ENCODE results near the gene RAG1.

The RAG1 gene

GRCh38 chr11:36583667-36584066 lies 15.9 kb downstream of the RAG1 start:
- no peak for DNase-seq
- in situ Hi-C loops (cut with MboI; ENCODE audit: low pct_unique_long_range_greater_than_20kb, low sequenced_read_pairs) = no loop called here

- in situ Hi-C loops (cut with MboI; ENCODE audit: low pct_unique_long_range_greater_than_20kb, low sequenced_read_pairs) = no loop called here
- DNase-seq = peak; percentile 12
Observed at GRCh38 chr11:36586543-36586942, 18.7 kb downstream of the RAG1 start.

GRCh38 chr11:36588099-36588498 lies 20.3 kb downstream of the RAG1 start:
- in situ Hi-C loops (cut with MboI; ENCODE audit: low pct_unique_long_range_greater_than_20kb, low sequenced_read_pairs) = no loop called here
- no peak for DNase-seq

- DNase-seq = no peak
- in situ Hi-C loops (cut with MboI; ENCODE audit: low pct_unique_long_range_greater_than_20kb, low sequenced_read_pairs) = no loop called here
Observed at GRCh38 chr11:36590513-36590912, 22.7 kb downstream of the RAG1 start.

GRCh38 chr11:36591433-36591832 lies 23.6 kb downstream of the RAG1 start:
- in situ Hi-C loops (cut with MboI; ENCODE audit: low pct_unique_long_range_greater_than_20kb, low sequenced_read_pairs) = no loop called here
- no peak for DNase-seq

GRCh38 chr11:36594316-36594989 lies 26.6 kb downstream of the RAG1 start, which contains the start of gene IFTAP:
TSS of gene IFTAP (plus strand) at chr11:36594502. CDS start at chr11:36610104, 15,602 bp downstream.
- peak; percentile 91 for DNase-seq
- in situ Hi-C loops (cut with MboI; ENCODE audit: low pct_unique_long_range_greater_than_20kb, low sequenced_read_pairs) = no loop called here

- in situ Hi-C loops (cut with MboI; ENCODE audit: low pct_unique_long_range_greater_than_20kb, low sequenced_read_pairs) = no loop called here
- DNase-seq = no peak
Observed at GRCh38 chr11:36596880-36597279, 29.1 kb downstream of the RAG1 start.

GRCh38 chr11:36598051-36598450 lies 30.2 kb downstream of the RAG1 start, which contains the start of gene RAG2:
TSS of gene RAG2 (minus strand) at chr11:36598236. CDS start at chr11:36594168, 4,068 bp downstream.
- in situ Hi-C loops (cut with MboI; ENCODE audit: low pct_unique_long_range_greater_than_20kb, low sequenced_read_pairs) = no loop called here
- DNase-seq = no peak

GRCh38 chr11:36600180-36600579 lies 32.4 kb downstream of the RAG1 start:
- DNase-seq = no peak
- in situ Hi-C loops (cut with MboI; ENCODE audit: low pct_unique_long_range_greater_than_20kb, low sequenced_read_pairs) = no loop called here

GRCh38 chr11:36601155-36601554 lies 33.3 kb downstream of the RAG1 start:
- in situ Hi-C loops (cut with MboI; ENCODE audit: low pct_unique_long_range_greater_than_20kb, low sequenced_read_pairs) = no loop called here
- DNase-seq = peak; percentile 72

GRCh38 chr11:36602135-36602534 lies 34.3 kb downstream of the RAG1 start:
- no peak for DNase-seq
- in situ Hi-C loops (cut with MboI; ENCODE audit: low pct_unique_long_range_greater_than_20kb, low sequenced_read_pairs) = no loop called here

- no peak for DNase-seq
- in situ Hi-C loops (cut with MboI; ENCODE audit: low pct_unique_long_range_greater_than_20kb, low sequenced_read_pairs) = no loop called here
Observed at GRCh38 chr11:36605221-36606216, 37.7 kb downstream of the RAG1 start.

GRCh38 chr11:36608491-36609199 lies 40.8 kb downstream of the RAG1 start:
- no peak for DNase-seq
- in situ Hi-C loops (cut with MboI; ENCODE audit: low pct_unique_long_range_greater_than_20kb, low sequenced_read_pairs) = no loop called here

GRCh38 chr11:36609383-36609782 lies 41.6 kb downstream of the RAG1 start:
- DNase-seq = no peak
- in situ Hi-C loops (cut with MboI; ENCODE audit: low pct_unique_long_range_greater_than_20kb, low sequenced_read_pairs) = no loop called here

- DNase-seq = no peak
- in situ Hi-C loops (cut with MboI; ENCODE audit: low pct_unique_long_range_greater_than_20kb, low sequenced_read_pairs) = no loop called here
Observed at GRCh38 chr11:36615826-36616225, 48.0 kb downstream of the RAG1 start.

GRCh38 chr11:36617543-36618362 lies 49.9 kb downstream of the RAG1 start:
- in situ Hi-C loops (cut with MboI; ENCODE audit: low pct_unique_long_range_greater_than_20kb, low sequenced_read_pairs) = no loop called here
- no peak for DNase-seq

- in situ Hi-C loops (cut with MboI; ENCODE audit: low pct_unique_long_range_greater_than_20kb, low sequenced_read_pairs) = no loop called here
- no peak for DNase-seq
Observed at GRCh38 chr11:36618363-36619047, 50.7 kb downstream of the RAG1 start.

GRCh38 chr11:36619502-36619901 lies 51.7 kb downstream of the RAG1 start:
- peak; percentile 10 for DNase-seq
- in situ Hi-C loops (cut with MboI; ENCODE audit: low pct_unique_long_range_greater_than_20kb, low sequenced_read_pairs) = no loop called here
